Activated naive CD8-positive, alpha-beta T cell treated with anti-CD3 and anti-CD28 coated beads, Interleukin-2, amount 50 U/mL, for 24 hours (primary cell): ENCODE data around the gene NBAS.
"Not testable (repeated sequence)": the region's sequence is repeated elsewhere in the genome, so short reads cannot be mapped to it uniquely, and the experiment has no call there.

Experiments used
- ATAC-seq: fragments of 150-1000 bp; cut with Tn5 transposase; one replicate; pipeline ENCODE4 v1.10.0; 2021
- DNase-seq: peaks from one replicate; pipeline ENCODE4 v3.0.0; 2021
- H3K27ac Mint-ChIP-seq: one replicate; pipeline ENCODE4 v1.8.0; 2021; ENCODE audit warnings: mild to moderate bottlenecking, mixed read lengths
- H3K27me3 Mint-ChIP-seq: one replicate; pipeline ENCODE4 v1.8.0; 2021; ENCODE audit warnings: mixed read lengths
- H3K36me3 Mint-ChIP-seq: one replicate; pipeline ENCODE4 v1.8.0; 2021; ENCODE audit warnings: low read depth, mixed read lengths
- H3K4me1 Mint-ChIP-seq: one replicate; pipeline ENCODE4 v1.8.0; 2021; ENCODE audit warnings: mixed read lengths
- H3K4me3 Mint-ChIP-seq: one replicate; pipeline ENCODE4 v1.8.0; 2021; ENCODE audit warnings: mild to moderate bottlenecking, moderate library complexity, mixed read lengths
- H3K9me3 Mint-ChIP-seq: one replicate; pipeline ENCODE4 v1.8.0; 2021; ENCODE audit warnings: mixed read lengths

The NBAS gene

DNA sequence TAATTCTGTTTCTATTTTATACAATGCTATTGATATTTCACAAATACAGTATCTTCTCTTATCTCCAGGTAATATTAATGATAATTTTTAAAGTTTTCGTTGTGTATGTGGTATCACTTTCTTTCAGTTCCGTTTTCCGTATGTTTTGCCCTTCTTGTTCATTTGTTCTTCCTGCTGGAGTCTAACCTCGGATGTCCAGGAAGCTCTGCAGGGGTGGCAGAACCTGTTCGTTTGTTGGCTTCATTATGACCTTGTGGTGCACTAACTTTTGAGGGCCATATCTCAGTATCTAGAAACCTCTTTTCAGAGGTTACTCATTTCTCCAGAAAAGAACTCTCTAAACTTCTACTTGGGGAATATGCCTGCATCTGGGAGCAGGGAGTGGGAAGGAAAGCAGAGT lies 134.5 kb downstream of the NBAS start:
- Mint-ChIP-seq H3K36me3 (peaks cover 6% of the 10 kb centered on the region), H3K4me3 (no peak overlapping the region), H3K27me3 (no peaks in the 10 kb centered on the region), H3K9me3 (no peaks in the 10 kb centered on the region), H3K4me1 (no peaks in the 10 kb centered on the region), H3K27ac (no peak overlapping the region)
- ATAC-seq (no peak), DNase-seq (no peak)

DNA sequence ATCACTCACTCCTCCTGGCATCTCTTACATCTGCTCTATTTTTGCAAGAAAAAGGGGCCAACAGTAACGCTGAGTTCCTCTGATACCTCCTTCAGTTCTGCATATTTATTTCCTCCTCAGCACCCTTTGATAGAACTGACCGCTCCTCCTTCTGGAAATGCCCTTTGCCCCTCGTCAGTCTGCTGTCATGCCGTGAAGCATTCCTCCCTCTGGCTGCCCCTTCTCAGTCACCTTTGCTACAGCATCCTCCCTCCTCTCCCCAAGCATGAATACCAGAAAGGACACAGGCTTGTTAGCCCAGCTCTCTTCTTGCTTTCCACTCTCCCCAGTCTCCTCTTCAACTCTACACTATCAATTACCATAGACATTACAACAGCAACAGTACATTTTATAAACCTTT lies 135.4 kb downstream of the NBAS start:
- no peak overlapping the region for H3K4me3 Mint-ChIP-seq
- no peaks in the 10 kb centered on the region for H3K4me1 Mint-ChIP-seq
- no peak overlapping the region for H3K27ac Mint-ChIP-seq
- peaks cover 8% of the 10 kb centered on the region for H3K36me3 Mint-ChIP-seq
- DNase-seq (no peak), ATAC-seq (no peak)
- H3K9me3 Mint-ChIP-seq = no peaks in the 10 kb centered on the region
- H3K27me3 Mint-ChIP-seq = no peaks in the 10 kb centered on the region

DNA sequence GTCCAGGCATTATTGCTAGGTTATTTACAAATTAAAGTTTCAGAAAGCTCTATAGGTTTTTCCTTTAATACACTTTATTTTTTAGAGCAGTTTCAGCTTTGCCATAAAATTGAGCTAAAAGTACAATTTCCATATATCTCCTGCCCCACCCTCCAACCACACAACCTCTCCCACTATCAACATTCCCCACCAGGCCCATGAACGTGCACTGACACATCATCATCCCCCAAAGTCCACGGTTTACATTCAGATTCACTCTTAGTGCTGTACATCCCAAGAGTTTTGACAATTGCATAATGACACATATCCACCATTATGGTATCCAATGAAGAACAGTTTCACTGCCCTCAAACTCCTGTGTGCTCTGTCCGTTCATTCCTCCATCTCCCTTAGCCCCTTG lies 139.4 kb downstream of the NBAS start:
- Mint-ChIP-seq H3K27ac (no peak overlapping the region), H3K4me3 (no peak overlapping the region), H3K9me3 (no peaks in the 10 kb centered on the region), H3K4me1 (no peaks in the 10 kb centered on the region), H3K27me3 (no peaks in the 10 kb centered on the region), H3K36me3 (peaks cover 16% of the 10 kb centered on the region)
- DNase-seq (no peak), ATAC-seq (no peak)

DNA sequence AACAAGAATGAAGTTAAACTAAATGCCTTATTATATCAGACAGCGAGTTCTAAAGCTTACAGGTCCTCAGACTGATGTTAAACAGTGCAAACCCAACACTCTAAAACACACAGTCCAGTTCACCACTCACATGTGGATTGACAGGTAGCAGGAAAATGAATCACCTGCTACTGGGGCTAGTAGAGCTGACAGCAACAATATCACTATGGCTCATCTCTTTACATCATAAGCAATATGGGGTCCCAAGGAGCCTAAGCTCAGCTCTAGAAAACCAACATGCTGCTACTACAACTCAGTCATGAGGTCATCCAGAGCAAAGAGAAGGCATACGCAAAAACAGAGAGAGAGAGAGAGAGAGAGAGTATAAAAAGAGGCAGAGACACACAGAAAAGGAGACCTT lies 145.4 kb downstream of the NBAS start:
- H3K4me1 Mint-ChIP-seq = no peaks in the 10 kb centered on the region
- no peak overlapping the region for H3K4me3 Mint-ChIP-seq
- no peak for DNase-seq
- ATAC-seq = no peak
- H3K27me3 Mint-ChIP-seq = no peaks in the 10 kb centered on the region
- no peak overlapping the region for H3K27ac Mint-ChIP-seq
- H3K9me3 Mint-ChIP-seq = no peaks in the 10 kb centered on the region
- peaks cover 40% of the 10 kb centered on the region for H3K36me3 Mint-ChIP-seq

DNA sequence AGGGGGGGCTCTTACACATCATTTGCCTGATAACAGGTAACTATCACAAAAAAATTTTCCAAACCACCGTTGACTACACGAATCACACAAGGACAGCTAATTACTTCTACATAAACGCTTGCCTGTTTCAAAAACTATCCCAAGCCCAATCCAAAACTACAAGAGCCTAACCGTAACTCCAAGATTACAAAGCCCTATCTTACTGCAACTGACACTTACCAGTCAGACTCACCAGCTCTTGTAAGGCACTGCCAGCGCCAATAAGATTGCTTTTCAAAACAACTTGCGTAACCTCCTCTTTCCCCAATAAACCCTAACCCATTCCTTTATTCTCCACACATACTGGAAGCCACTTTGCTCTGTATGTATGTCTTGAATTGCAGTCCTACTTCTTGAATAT lies 148.4 kb downstream of the NBAS start:
- no peaks in the 10 kb centered on the region for H3K27me3 Mint-ChIP-seq
- no peaks in the 10 kb centered on the region for H3K4me1 Mint-ChIP-seq
- H3K4me3 Mint-ChIP-seq = no peak overlapping the region
- H3K36me3 Mint-ChIP-seq = peaks cover 41% of the 10 kb centered on the region
- ATAC-seq (no peak), DNase-seq (no peak)
- H3K27ac Mint-ChIP-seq = no peak overlapping the region
- no peaks in the 10 kb centered on the region for H3K9me3 Mint-ChIP-seq

DNA sequence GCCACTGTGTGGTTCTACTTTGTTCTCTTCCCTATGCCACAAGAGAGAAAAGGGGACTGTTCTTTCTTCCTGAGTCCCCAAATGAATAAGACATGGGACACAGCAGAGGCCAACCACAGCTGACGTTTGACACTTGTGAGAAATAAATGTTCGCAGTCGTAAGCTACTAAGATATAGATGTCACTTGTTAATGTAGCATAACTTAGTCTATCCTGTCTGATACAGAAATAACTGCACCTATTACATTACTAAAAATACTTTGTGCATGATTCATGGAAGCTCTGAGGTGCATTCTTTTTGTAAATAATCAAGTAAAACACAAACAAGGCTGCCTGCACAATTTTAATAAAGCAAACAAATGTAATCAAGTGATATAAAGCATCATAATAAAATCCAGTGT lies 148.8 kb downstream of the NBAS start:
- peaks cover 41% of the 10 kb centered on the region for H3K36me3 Mint-ChIP-seq
- H3K4me1 Mint-ChIP-seq = no peaks in the 10 kb centered on the region
- H3K27ac Mint-ChIP-seq = no peak overlapping the region
- no peaks in the 10 kb centered on the region for H3K9me3 Mint-ChIP-seq
- no peaks in the 10 kb centered on the region for H3K27me3 Mint-ChIP-seq
- no peak overlapping the region for H3K4me3 Mint-ChIP-seq
- no peak for ATAC-seq
- no peak for DNase-seq

DNA sequence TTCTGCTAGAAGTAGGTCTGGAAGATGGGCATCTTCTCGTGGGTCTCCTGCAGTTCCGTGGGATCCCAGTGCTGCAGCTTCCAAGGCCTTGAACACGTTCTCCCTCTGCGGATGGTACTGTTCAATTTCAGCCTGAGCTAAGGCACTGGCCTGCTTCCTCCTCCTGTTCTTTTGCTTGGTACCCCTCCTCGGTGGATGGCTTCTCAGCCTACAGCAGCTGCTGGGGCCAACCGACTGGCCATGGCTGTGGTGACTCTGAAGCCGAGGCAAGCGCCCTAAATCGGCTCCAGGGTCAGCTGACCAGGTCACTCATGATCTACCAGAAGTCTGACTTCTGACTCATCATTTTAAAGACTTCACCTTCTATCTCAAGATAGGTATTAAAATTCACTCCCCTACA lies 150.2 kb downstream of the NBAS start:
- peaks cover 36% of the 10 kb centered on the region for H3K36me3 Mint-ChIP-seq
- no peaks in the 10 kb centered on the region for H3K9me3 Mint-ChIP-seq
- no peaks in the 10 kb centered on the region for H3K27me3 Mint-ChIP-seq
- no peak for DNase-seq
- no peak overlapping the region for H3K27ac Mint-ChIP-seq
- H3K4me1 Mint-ChIP-seq = no peaks in the 10 kb centered on the region
- no peak overlapping the region for H3K4me3 Mint-ChIP-seq
- ATAC-seq = no peak

DNA sequence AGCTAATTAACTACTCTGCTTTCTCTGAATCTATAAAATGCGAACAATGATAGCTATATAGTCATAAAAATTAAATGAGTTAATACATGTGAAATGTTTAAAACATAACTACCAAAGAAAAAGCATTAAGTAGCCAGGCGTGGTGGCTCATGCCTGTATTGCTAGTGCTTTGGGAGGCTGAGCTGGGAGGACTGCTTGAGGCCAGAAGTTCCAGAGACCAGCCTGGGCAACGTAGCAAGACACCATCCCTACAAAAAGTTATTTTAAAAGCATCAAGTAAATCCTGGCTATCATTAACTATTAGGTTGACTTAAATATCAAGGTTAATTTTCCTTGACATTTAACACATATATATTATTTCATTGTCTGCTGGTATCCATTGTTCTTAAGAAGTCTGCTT lies 152.4 kb downstream of the NBAS start:
- Mint-ChIP-seq H3K27ac (no peak overlapping the region), H3K36me3 (peaks cover 37% of the 10 kb centered on the region), H3K4me3 (no peak overlapping the region), H3K27me3 (no peaks in the 10 kb centered on the region), H3K4me1 (no peaks in the 10 kb centered on the region), H3K9me3 (no peaks in the 10 kb centered on the region)
- no peak for ATAC-seq
- no peak for DNase-seq

DNA sequence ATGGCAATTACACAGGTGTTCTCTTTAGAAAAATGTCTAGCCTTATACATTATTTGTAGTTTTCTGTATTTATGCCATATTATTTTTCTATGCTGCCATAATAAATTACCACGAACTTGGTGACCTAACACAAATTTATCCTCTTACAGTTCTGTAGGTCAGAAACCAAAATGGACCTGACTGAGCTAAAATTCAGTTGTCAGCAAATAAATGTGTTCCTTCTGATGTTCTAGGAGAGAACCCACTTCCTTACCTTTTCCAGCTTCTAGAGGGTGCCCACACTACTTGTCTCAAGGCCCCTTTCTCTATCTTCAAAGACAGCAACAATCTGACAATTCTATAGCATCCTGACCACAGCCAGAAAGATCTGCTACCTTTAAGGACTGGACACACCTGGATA lies 153.5 kb downstream of the NBAS start:
- no peak for DNase-seq
- H3K36me3 Mint-ChIP-seq = peaks cover 27% of the 10 kb centered on the region
- H3K27ac Mint-ChIP-seq = no peak overlapping the region

DNA sequence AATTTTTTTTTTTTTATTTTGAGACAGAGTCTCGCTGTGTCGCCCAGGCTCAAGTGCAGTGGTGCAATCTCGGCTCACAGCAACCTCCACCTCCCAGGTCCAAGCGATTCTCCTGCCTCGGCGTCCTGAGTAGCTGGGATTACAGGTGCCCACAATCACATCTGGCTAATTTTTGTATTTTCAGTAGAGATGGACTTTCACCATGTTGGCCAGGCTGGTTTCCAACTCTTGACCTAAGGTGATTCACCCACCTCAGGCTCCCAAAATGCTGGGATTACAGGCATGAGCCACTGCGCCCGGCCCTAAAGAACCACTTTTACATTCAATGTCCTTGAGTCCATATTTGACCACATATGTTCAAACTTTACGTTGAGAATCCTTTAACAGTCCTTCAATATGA lies 156.6 kb downstream of the NBAS start:
- peaks cover 19% of the 10 kb centered on the region for H3K36me3 Mint-ChIP-seq
- H3K27ac Mint-ChIP-seq, DNase-seq, H3K4me3 Mint-ChIP-seq, H3K27me3 Mint-ChIP-seq, H3K4me1 Mint-ChIP-seq, ATAC-seq, H3K9me3 Mint-ChIP-seq: not testable (repeated sequence)

More for the DNA sequence above, 153.5 kb downstream of the NBAS start:
- Mint-ChIP-seq H3K9me3 (no peaks in the 10 kb centered on the region), H3K4me3 (no peak overlapping the region), H3K27me3 (no peaks in the 10 kb centered on the region), H3K4me1 (no peaks in the 10 kb centered on the region)
- ATAC-seq = no peak

DNA sequence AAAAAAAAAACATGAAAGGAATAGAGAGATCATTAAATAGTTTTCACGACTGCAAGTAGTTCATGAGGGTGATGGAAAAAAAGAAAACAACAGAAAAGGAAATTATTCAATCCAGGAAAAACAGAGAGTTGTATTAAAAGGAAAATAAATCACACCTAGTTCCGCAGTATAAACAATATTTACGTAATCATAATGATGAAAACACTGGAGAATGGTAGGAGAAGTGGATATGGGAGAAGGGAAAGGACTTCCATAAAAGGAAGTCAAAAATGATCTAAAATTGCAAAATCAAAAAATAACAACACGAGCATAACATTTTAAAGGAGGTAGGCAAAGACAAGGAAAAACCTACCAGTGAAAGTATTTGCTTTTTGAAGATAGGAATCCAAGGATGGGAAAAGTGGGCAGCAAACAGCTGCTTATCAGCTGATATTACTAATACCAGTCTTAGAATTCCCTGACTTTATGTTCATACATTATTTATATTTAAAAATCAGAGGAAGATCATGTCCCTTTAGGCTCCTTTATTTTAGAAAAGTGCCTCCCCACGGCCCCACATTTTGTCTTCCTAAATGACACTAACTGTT lies 160.8 kb downstream of the NBAS start:
- Mint-ChIP-seq H3K9me3 (no peaks in the 10 kb centered on the region), H3K4me3 (no peak overlapping the region), H3K27me3 (no peaks in the 10 kb centered on the region), H3K4me1 (no peaks in the 10 kb centered on the region), H3K36me3 (peaks cover 24% of the 10 kb centered on the region), H3K27ac (no peak overlapping the region)
- no peak for DNase-seq
- no peak for ATAC-seq

DNA sequence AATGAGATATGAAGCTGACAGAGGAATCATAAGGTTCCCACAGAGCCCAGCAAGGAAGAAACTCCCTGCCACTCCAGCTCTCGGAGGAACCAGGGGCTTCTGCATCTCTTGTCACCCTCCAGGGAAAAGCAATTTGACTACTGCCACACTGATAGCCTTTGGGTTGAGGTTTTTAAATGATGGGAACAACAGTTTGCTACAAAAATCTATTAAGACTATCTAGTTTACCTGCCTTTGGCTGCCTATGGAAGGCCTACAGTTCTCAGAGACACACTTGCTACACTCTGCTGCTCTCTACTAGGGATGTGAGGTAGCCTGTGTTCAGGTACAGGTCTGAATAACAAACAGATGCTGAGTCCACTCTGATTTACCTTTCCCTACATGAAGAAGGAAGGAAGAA lies 161.9 kb downstream of the NBAS start:
- Mint-ChIP-seq H3K27ac (no peak overlapping the region), H3K27me3 (no peaks in the 10 kb centered on the region), H3K36me3 (peaks cover 18% of the 10 kb centered on the region), H3K9me3 (no peaks in the 10 kb centered on the region), H3K4me1 (no peaks in the 10 kb centered on the region), H3K4me3 (no peak overlapping the region)
- no peak for DNase-seq
- no peak for ATAC-seq

DNA sequence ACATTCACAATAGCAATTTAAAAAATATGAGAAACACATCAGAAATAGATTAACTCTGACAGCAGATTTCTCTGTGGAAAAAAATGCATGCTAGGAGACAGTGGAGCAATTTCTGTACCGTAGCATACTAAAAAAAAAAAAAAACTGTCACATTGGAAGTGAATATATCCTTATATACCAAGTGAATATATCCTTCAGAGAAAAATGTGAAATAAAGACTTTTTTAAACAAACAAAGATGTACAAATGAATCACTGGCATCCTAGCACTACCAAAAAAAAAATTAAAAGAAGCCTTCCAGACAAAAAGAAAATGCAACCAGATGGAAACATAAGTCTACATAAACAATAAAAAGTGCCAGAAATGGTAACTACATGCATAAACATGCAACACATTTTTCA lies 169.4 kb downstream of the NBAS start:
- no peak for DNase-seq
- ATAC-seq = no peak
- Mint-ChIP-seq H3K4me3 (no peak overlapping the region), H3K4me1 (no peaks in the 10 kb centered on the region), H3K27me3 (no peaks in the 10 kb centered on the region), H3K9me3 (no peaks in the 10 kb centered on the region), H3K36me3 (peaks cover 37% of the 10 kb centered on the region), H3K27ac (no peak overlapping the region)

DNA sequence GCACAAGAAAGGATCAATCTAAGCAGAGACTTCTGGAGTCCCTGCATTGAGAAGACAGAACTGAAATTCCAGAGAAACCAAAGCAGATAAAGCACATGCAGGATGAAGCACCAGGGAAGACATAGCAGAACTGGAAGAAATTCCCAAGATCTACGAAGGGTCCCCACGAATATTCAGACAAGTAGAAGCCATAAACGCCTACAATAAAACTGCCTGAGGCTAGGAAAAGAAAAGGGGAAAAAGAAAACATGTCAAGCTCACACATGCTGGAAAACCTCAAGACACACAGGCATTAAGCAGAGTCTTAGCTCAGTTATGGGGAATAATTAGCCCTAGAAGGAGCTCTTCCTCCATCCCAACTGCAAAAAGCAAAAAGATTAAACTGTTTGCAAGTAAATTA lies 171.2 kb downstream of the NBAS start:
- Mint-ChIP-seq H3K9me3 (no peaks in the 10 kb centered on the region), H3K27ac (no peak overlapping the region)

DNA sequence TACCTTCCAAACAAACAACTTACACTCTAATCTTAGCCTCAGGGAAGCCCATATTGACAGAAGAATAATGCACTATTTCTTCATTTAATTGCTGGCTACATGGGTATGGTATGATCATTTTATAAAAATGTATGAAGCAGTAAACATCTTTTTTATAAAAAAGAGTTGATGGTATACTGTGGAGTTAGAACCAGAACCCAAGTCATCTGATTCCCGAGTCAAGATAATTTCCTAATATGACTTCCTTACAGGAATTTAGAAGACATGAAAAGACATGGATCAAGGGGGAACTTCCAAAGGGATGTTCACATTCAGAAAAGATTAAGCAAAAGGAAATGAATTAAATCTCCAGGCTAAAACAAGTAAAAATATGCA lies 171.8 kb downstream of the NBAS start:
- Mint-ChIP-seq H3K4me1 (no peaks in the 10 kb centered on the region), H3K27ac (no peak overlapping the region), H3K4me3 (no peak overlapping the region), H3K36me3 (peaks cover 38% of the 10 kb centered on the region), H3K27me3 (no peaks in the 10 kb centered on the region), H3K9me3 (no peaks in the 10 kb centered on the region)
- ATAC-seq = no peak
- DNase-seq = no peak

More for the DNA sequence above, 171.2 kb downstream of the NBAS start:
- H3K4me1 Mint-ChIP-seq = no peaks in the 10 kb centered on the region
- DNase-seq (no peak), ATAC-seq (no peak)
- no peak overlapping the region for H3K4me3 Mint-ChIP-seq
- H3K27me3 Mint-ChIP-seq = no peaks in the 10 kb centered on the region
- H3K36me3 Mint-ChIP-seq = peaks cover 38% of the 10 kb centered on the region
